HG03432 (cell line): ENCODE measurements around the gene DBNDD1.
"Not testable (repeated sequence)": the region's sequence is repeated elsewhere in the genome, so short reads cannot be mapped to it uniquely, and the experiment has no call there.

ENCODE experiments used
- ATAC-seq: cut with Tn5 transposase; IDR thresholded peaks from one replicate; pipeline ENCODE4 v1.9.1; 2021; ENCODE audit warnings: mild to moderate bottlenecking, moderate library complexity; ENCODE audit not compliant: unreplicated experiment

The DBNDD1 gene

GRCh38 chr16:89994389-89994720 is 24.9 kb downstream of the DBNDD1 start:
- ATAC-seq = no peak

DNA sequence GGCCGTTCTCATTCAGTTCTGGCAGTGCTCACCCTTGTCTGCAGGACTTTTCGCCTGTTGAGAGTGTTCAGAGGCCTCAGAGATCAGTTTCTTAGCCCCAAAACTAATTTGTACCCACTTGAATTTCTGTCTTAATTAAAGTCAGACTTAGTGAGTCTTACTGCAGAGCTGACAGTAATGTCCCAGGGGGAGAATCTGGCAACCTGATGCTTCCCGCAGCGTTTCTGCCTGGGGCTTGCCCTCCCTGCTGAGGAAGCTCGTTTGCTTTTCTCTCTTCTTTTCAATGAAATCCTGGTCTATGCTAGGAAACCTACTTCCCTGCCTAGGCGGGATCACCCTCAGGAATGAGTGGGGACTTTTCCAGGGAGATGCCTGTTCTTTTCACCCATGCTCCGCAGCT is 25.3 kb downstream of the DBNDD1 start:
- ATAC-seq = no peak

- no peak for ATAC-seq
Observed at GRCh38 chr16:89993377-89993776, 25.9 kb downstream of the DBNDD1 start.

GRCh38 chr16:89990799-89991198 is 28.5 kb downstream of the DBNDD1 start:
- no peak for ATAC-seq

DNA sequence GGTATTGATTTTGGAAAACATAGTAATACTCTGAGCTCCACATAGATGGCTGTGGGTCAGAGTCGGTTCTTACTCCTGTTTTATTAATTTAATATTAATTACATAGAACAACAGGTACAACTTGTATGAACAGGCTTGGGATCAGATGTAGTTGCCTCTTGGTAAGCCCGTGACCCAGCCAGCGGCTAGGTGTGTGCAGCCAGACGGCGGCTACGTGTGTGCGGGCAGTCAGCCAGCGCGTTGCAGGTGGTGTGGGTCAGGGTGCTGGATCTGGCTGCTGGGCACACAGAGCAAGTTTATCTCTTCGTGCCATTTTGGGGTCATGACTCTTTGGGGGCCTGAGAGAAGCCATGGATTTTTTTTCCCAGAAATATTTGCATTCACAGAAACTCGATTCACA is 30.3 kb downstream of the DBNDD1 start:
- ATAC-seq = no peak

- no peak for ATAC-seq
Observed at GRCh38 chr16:89987169-89987568, 32.1 kb downstream of the DBNDD1 start.

DNA sequence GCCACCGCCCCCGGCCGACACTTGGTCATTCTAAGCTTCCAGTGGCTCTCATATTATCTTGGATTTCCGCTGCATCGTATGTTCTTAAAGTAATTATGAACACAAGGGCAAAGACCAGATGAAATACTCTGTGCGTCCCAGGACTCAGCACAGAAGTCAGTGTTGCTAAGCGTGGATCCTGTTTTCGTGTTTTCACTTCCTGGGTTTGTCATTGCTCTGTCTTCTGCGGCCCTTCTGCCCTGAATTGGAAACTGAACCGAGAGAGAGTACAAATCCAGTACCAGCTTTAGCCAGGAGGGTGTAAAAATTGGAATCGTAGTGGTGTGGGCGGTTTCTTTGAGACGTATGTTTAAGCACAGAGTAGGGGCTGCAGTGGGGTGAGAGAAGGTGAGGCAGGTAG is 32.7 kb downstream of the DBNDD1 start:
- no peak for ATAC-seq

GRCh38 chr16:89985219-89985618 is 34.0 kb downstream of the DBNDD1 start:
- no peak for ATAC-seq

- no peak for ATAC-seq
Observed at GRCh38 chr16:89984216-89984615, 35.0 kb downstream of the DBNDD1 start.

- no peak for ATAC-seq
Observed at GRCh38 chr16:89983536-89983935, 35.7 kb downstream of the DBNDD1 start.

DNA sequence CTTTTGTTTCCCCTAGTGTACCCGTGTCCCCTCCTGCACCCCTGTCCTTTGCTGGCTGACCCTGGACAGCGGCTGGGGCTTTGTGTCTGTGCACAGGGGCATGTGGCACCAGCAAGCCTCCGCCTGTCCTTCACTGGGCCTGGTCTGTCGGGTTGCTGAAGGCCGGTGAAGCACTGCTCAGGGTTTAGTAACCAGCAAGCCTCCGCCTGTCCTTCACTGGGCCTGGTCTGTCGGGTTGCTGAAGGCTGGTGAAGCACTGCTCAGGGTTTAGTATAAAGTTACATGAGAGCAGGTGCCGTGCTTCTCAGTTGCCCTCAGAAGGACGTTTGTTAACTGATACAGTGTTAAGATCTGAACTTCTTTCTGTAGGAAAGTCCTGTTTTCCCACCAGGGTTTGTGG is 36.9 kb downstream of the DBNDD1 start:
- ATAC-seq = no peak

- no peak for ATAC-seq
Observed at GRCh38 chr16:89981414-89981813, 37.8 kb downstream of the DBNDD1 start.

DNA sequence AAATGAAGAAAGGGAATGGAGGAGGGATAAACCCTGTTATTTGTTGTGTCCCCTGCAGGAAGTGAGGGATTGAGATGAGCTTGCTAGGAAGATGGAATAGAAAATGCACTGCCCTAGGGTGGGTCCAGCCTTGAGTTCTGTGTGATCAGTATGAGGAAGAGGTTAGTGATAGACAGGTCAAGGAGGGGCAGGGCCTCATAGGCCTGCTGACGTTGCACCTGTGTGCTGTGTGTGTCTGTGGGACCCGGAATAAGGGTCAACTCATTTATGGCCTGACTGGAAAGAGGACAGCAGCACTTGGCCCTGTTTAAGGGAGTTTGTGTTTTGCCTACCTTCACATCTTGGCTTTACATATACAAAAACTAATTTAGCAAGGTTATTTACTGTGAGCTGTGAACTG is 44.4 kb downstream of the DBNDD1 start:
- ATAC-seq = no peak

DNA sequence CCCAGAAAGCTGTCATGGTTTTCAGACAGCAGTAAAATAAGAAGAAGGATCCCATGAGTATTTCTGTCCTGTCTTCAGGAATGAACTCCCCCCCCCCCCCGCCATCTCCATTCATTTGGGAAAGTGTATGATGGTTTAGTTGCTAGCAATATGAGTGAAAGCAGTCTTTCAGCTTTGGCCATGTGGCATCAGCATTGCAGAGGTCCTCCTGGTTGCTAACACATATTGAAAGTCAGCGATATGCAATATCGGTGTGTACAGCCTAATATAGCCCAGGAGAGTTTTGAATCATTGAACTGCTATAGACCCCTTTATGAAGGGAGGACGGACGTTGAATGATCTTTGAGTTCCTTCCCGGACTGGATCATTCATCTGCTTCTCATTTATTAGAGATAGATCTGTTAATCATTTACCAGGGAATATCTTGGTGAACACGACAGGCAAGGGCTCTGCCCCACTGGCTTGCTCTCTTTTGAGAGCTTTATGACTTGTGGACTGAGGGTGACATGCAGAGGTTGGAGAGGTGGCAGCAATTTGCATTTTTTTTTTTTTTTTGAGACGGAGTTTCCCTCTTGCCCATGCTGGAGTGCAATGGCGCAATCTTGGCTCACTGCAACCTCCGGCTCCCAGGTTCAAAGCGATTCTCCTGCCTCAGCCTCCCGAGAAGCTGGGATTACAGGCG is 45.5 kb downstream of the DBNDD1 start:
- ATAC-seq = no peak

DNA sequence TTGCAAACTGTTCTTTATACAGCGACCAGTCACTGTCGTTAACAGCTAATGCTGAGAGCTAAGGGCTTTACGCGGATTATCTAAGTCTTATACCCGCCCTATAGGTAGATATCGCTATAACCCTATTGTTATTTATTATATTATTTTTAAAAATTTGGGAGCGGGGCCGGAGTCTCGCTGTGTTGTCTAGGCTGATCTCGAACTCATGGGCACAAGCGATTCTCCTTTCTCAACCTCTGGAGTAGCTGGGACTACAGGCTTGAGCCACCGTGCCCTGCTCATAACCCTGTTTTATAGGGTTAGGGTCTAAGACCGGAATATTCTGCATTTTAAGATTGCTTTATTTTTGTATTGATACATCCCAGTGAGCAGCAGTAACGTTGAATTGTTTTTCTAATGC is 46.0 kb downstream of the DBNDD1 start:
- ATAC-seq = no peak

DNA sequence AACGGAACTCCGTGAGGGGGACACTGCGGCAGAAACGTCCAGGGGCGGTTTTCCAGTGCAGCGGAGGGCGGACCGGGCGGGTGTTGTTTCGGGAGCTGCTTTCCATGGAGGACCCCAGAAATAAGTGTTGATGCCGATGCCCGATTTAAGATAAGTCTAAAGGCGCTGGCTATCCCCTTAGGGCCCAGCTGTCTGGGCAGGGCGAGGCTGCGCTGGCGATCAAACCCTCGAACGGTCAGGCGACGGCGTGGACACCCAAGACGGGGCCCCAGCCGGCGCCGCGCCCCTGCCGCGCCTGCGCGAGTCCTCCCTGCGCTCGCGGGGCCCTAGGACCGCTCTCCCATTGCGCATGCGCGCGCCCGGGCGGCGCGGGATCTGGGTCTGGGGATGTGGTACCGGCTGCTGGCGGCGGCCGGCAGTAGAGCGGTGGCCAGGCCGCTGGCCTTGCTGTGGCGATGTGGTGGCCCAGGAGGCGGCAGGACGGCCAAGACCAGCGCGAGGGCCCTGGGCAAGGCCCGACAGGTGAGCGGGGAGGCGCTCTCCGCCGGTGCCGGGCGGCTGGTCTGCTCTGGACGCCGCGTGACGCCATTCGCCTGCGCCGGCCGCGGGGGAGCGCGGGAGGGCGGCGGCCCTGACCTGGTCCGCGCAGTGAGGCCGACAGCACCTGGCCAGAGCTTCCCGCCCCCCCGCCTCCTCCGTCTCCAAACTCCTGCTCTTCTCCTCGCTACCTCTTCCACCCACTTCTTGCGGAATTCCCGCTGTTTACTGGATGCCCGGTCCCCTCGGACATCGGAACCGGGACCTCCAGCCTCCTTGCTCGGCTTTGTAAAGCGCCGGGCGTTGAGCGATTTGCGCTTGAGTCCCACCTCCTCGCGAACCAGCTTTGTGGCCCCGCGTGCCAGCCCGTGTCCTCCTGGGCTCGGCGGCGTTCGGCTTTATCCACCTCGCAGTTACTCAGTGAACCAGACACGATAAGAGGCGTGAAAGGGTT is 46.7 kb downstream of the DBNDD1 start:
- ATAC-seq = peak; percentile 89

DNA sequence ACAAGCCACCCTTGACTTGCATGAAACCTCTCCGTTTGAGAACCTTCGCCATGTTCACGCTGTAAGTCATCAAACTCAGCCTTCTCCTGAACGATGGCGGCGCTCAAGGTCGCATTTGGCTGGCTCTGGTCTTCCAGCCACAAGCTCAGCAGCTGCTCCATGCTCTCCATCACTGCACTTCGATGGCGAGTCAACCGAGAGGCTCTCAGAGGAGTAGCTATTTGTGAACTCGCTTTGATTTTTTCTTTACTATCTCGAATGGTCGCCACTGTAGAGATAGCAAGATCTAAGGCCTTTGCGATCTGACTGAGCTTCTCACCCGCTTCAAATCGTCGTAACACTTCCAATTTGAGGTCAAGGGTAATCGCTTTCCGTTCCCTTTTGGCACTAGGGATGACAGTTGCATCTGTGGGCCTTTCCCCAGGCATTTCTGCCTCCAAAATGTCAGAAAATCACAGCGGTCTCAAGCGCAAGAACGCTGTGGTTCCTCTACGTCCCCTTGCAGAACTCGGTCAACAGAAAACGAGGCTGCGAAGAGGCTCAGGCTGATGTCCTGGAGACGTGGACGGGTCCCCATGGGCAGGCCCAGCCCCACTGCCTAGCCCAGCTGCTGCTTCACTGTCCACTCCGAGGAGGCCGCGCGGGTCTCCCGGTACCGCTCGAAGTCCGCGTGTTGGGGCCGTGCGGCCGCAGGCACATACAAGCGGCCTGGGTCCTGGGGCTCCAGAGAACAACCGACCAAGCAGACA is 47.6 kb downstream of the DBNDD1 start:
- ATAC-seq = peak; percentile 2

GRCh38 chr16:89969741-89970410 is 49.4 kb downstream of the DBNDD1 start:
- ATAC-seq = no peak

GRCh38 chr16:89968074-89968473 is 51.2 kb downstream of the DBNDD1 start:
- not testable (repeated sequence) for ATAC-seq

GRCh38 chr16:89967436-89967835 is 51.8 kb downstream of the DBNDD1 start:
- ATAC-seq = not testable (repeated sequence)

DNA sequence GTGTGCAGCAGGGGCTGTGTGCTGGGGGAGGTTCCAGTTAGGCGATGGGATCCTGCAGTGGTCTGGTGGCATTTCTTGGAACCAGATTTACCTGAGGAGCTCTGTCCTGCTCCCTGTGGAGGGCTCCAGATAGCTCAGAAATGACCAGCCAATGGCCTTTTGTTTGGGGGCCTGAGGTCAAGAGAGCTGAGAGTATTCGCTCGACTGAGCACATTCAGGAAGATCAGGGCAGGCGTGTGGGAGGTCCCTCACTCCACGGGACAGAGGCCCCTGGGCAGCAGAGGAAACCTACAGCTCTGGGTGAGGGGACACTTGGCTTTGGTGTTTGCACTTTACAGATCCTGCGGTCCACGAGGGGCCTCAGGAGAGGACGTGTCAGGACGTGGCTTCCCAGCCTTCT is 52.5 kb downstream of the DBNDD1 start:
- ATAC-seq = no peak
